Erythroblast (primary cell): Measurements from ENCODE around the gene SHD.

Experiments used
- GATA1 ChIP-seq: IDR thresholded peaks from 2 replicates; pipeline ENCODE4 v1.6.1; 2011; ENCODE audit warnings: low read depth, mild to moderate bottlenecking, control low read depth, low read length, moderate library complexity
- POLR2A ChIP-seq: IDR thresholded peaks from 2 replicates; pipeline ENCODE4 v1.6.1; 2011; ENCODE audit warnings: mild to moderate bottlenecking, low read length

DNA sequence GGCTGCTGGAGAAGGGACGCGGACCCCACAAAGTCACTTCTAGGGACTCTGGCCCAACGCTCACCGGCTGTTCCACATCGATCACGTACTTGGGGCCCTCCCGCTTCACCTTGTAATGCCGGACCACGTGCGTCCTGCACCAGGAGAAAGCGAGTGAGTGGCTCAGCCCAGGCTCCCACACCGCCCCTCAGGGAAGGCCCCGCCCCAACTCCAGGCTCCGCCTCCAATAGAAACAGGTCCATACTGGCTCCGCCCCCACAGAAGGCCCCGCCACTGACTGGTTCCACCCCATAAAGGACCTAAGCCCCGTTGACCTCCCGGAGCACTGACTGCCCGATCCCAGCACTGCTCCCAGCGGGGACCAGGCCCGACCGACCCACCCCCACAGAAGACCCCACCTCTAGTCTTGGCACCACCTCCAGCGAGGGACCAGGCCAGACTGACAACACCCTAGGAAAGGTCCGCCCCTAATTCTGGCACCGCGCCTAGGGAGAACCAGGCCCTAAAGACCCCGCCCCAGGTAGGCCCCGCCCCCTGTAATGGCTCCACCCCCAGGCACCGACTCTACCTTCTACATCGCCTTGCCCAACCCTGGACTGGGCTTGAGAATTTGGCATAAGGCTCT lies 48.3 kb downstream of the SHD start:
- no peak for TF ChIP-seq POLR2A
- TF ChIP-seq GATA1 = no peak
